GM12874 (cell line): ENCODE measurements around the gene NEMP2.

ENCODE experiments used
- CTCF ChIP-seq: IDR thresholded peaks from 2 replicates; pipeline ENCODE4 v1.5.1; 2011; ENCODE audit warnings: low read depth, mild to moderate bottlenecking, control low read depth, low read length, moderate library complexity; ENCODE audit not compliant: insufficient read depth

Gene NEMP2

GRCh38 chr2:190519975-190520767, 14.4 kb downstream of the NEMP2 start:
- TF ChIP-seq CTCF, result no peak

GRCh38 chr2:190517468-190517867, 17.1 kb downstream of the NEMP2 start:
- TF ChIP-seq CTCF, result no peak

GRCh38 chr2:190515687-190516086, 18.8 kb downstream of the NEMP2 start:
- no peak for TF ChIP-seq CTCF

GRCh38 chr2:190514676-190515075, 19.8 kb downstream of the NEMP2 start:
- no peak for TF ChIP-seq CTCF

- TF ChIP-seq CTCF, result no peak
Observed at GRCh38 chr2:190513877-190514276, 20.6 kb downstream of the NEMP2 start.

GRCh38 chr2:190512539-190513095, 21.9 kb downstream of the NEMP2 start:
- TF ChIP-seq CTCF, result no peak

- TF ChIP-seq CTCF, result peak; percentile 11; the same call in 1 of the 2 replicates
Observed at GRCh38 chr2:190511104-190511503, 23.4 kb downstream of the NEMP2 start.
